Vagina (tissue), 2 donors: ENCODE measurements around the gene CASP8.

ENCODE experiments used
- POLR2AphosphoS5 ChIP-seq, 2 donors: sonication (generic); formaldehyde crosslinking; IDR thresholded peaks; one replicate each; pipeline ENCODE4 v1.9.0; 2017; ENCODE audit warnings: antibody characterized with exemption in 2 of 2, mild to moderate bottlenecking in 2 of 2, low read depth in 1 of 2; ENCODE audit not compliant: insufficient read depth in 1 of 2
- TF ChIP-seq, protein P1 (sequence below), 3 experiments: fragments of 450-650 bp in 2 of 3; fragments of 200-600 bp in 1 of 3; sonication (generic) in 1 of 3; IDR thresholded peaks; one replicate each; pipeline ENCODE4 v1.5.1; 2017 to 2019; ENCODE audit warnings: antibody characterized with exemption in 3 of 3, mild to moderate bottlenecking in 2 of 3, moderate library complexity in 2 of 3

GRCh38 chr2:201285499-201285898 is 25.2 kb downstream of the CASP8 start:
- TF ChIP-seq, protein P1, sequence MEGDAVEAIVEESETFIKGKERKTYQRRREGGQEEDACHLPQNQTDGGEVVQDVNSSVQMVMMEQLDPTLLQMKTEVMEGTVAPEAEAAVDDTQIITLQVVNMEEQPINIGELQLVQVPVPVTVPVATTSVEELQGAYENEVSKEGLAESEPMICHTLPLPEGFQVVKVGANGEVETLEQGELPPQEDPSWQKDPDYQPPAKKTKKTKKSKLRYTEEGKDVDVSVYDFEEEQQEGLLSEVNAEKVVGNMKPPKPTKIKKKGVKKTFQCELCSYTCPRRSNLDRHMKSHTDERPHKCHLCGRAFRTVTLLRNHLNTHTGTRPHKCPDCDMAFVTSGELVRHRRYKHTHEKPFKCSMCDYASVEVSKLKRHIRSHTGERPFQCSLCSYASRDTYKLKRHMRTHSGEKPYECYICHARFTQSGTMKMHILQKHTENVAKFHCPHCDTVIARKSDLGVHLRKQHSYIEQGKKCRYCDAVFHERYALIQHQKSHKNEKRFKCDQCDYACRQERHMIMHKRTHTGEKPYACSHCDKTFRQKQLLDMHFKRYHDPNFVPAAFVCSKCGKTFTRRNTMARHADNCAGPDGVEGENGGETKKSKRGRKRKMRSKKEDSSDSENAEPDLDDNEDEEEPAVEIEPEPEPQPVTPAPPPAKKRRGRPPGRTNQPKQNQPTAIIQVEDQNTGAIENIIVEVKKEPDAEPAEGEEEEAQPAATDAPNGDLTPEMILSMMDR (IDR thresholded peaks at IDR 0.05): no peak
- no peak for TF ChIP-seq POLR2AphosphoS5 (IDR thresholded peaks at IDR 0.05; ENCODE audit: insufficient read depth in 1 of 2, low read depth in 1 of 2)
